ENCODE data around the gene ITGA11.

GRCh38 chr15:68376447-68377060 lies 55.4 kb downstream of the ITGA11 start:
- TF ChIP-seq CTCF (IDR thresholded peaks at IDR 0.05): no peak
- no peak for TF ChIP-seq ZFX (IDR thresholded peaks at IDR 0.05; ENCODE audit: borderline replicate concordance)
